SU-DHL-6 (cell line): ENCODE measurements around the gene TIE1.

Source experiments
- EZH2phosphoT487 ChIP-seq: fragments of 200-600 bp; sonication (generic), shearing (Covaris generic); conservative IDR thresholded peaks from 2 replicates; pipeline ENCODE4 v1.6.1; 2018; ENCODE audit warnings: mild to moderate bottlenecking, antibody characterized with exemption, low read length, moderate library complexity, mixed read lengths
- TF ChIP-seq, protein P1 (sequence below): fragments of 200-600 bp; sonication (generic); IDR thresholded peaks from one replicate; pipeline ENCODE4 v1.5.1; 2017; ENCODE audit warnings: antibody characterized with exemption, mild to moderate bottlenecking, low read length, moderate library complexity; ENCODE audit not compliant: insufficient read depth, poor library complexity, severe bottlenecking

DNA sequence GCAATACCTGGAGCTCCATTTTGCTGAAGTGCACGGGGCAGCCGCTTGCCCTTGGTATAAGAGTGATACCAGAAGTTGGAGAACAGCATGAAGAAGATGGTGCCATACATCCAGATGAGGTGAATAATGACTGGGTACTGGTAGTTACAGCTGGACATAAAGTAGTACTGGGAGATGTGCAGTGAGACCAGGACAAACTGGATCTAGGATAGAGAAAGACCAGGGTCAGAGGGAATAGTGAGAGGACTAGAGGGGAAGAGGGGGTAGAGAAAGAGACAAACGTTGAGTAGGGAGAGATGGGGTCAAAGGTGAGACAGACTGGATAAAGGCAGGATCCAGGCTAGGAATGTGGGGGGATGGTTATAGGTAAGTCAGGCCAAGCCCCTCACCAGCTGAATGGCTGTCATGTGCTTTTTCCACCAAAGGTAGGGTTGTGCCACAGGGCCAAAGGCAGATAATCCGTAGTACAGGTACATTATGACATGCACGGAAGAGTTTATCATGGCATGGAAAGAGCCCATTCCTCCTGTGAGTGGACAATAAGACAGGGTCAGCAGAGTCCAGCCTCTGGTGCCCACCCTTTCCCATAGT is 63.2 kb downstream of the TIE1 start:
- TF ChIP-seq, protein P1, sequence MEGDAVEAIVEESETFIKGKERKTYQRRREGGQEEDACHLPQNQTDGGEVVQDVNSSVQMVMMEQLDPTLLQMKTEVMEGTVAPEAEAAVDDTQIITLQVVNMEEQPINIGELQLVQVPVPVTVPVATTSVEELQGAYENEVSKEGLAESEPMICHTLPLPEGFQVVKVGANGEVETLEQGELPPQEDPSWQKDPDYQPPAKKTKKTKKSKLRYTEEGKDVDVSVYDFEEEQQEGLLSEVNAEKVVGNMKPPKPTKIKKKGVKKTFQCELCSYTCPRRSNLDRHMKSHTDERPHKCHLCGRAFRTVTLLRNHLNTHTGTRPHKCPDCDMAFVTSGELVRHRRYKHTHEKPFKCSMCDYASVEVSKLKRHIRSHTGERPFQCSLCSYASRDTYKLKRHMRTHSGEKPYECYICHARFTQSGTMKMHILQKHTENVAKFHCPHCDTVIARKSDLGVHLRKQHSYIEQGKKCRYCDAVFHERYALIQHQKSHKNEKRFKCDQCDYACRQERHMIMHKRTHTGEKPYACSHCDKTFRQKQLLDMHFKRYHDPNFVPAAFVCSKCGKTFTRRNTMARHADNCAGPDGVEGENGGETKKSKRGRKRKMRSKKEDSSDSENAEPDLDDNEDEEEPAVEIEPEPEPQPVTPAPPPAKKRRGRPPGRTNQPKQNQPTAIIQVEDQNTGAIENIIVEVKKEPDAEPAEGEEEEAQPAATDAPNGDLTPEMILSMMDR, result no peak
- no peak for TF ChIP-seq EZH2phosphoT487
